Activated CD4-positive, alpha-beta T cell treated with anti-CD3 and anti-CD28 coated beads for 4 hours (primary cell): ENCODE results near the gene UFSP2.
"Not testable (repeated sequence)": the region's sequence is repeated elsewhere in the genome, so short reads cannot be mapped to it uniquely, and the experiment has no call there.

Experiments used
- DNase-seq, 2 donors: peaks; one replicate each; pipeline ENCODE4 v3.0.0-alpha.2; 2020

UFSP2 gene

GRCh38 chr4:185381288-185382196, 44.2 kb downstream of the UFSP2 start:
- DNase-seq, result no peak

GRCh38 chr4:185380320-185380719, 45.4 kb downstream of the UFSP2 start:
- no peak for DNase-seq

- DNase-seq, result no peak
Observed at GRCh38 chr4:185379326-185380295, 46.2 kb downstream of the UFSP2 start.

- no peak for DNase-seq
Observed at GRCh38 chr4:185378264-185378663, 47.5 kb downstream of the UFSP2 start.

GRCh38 chr4:185374573-185374972, 51.2 kb downstream of the UFSP2 start:
- no peak for DNase-seq

- DNase-seq, result no peak
Observed at GRCh38 chr4:185374027-185374426, 51.7 kb downstream of the UFSP2 start.

DNA sequence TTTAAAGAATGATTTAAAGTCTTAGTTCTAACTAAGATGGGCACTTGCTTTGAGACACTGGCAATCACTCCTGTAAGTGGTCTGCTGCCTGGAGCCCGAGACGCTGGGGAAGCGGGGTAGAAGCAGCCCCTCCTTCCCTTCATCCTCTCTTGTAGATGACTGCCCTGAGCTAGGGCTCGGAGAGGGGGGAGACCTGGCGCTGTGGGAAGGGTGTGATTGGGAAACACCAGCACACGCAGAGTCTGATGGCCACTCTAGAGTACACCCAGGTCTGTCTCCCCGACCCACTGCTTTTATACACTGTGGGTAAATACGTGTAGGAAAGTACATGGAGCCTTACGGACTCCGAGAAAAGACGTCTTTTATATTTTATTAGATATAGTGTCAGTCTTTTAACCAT, 54.1 kb downstream of the UFSP2 start:
- DNase-seq, result no peak

DNA sequence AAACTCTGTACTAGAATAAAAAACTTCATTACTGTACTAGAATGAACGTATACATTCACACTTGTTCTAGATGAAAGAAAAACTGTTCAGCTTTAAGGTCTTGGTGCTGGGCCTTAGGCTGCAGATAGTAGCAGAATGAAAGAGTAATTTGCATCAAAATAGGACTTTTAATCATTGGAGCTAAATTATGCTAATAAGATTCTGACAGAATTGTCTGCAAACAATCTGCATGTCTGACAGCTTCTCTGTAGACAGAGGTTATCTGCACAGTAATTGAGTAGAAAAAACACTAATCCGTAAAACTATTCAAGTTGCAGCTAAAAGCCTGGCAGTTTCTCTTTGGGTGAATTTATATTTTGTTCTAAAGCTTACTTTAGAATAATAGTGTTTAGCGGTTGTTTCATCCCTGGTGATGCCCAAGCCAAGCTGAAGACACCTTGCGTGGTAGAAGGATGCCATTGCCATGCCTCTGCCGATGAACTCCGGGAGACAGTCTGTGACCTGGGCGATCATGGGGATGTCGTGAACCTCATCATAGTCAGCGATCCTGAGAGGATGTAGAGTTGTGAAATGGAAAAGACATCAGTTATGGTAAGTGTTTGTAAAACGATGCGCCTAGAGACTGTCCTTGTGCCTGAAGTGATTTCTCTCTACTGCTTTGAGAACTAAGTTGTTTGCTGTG, 55.4 kb downstream of the UFSP2 start:
- no peak for DNase-seq

GRCh38 chr4:185369731-185370130, 56.0 kb downstream of the UFSP2 start:
- no peak for DNase-seq

DNA sequence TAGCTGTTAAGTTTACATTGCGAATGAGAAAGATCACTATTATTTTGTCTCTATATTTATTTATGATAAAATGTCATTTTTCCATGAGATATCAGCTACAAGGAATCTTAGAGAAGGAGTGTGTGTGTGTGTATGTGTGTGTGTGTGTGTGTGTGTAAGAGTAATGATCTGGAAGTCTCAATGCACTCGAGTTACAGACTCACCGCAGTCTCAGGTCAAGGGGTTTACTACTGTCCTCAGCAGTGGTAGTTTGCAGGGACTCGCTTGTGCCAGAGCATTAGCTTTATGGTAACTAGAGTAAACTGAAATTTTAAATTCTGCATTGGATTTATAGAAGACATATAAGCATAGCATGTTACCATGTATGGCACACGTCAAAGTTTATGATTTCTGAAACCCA, 60.9 kb downstream of the UFSP2 start:
- DNase-seq, result no peak

- no peak for DNase-seq
Observed at GRCh38 chr4:185363251-185363650, 62.5 kb downstream of the UFSP2 start.

DNA sequence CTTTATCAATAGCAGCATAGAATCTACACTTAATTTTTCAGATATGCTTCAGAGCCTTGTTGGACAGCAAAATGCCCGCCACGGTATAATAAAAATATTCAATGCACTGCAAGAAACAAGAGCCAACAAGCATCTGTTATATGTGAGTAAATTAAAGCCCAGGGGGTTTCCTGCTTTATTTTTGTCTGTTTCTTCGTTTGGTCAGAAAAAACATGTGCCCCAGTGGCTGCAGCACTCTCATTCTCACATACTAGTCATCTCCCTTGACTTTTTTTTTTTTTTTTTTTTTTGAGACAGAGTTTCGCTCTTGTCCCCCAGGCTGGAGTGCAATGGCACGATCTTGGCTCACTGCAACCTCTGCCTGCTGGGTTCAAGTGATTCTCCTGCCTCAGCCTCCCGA, 63.2 kb downstream of the UFSP2 start:
- not testable (repeated sequence) for DNase-seq

GRCh38 chr4:185361872-185362271, 63.9 kb downstream of the UFSP2 start:
- DNase-seq, result no peak

DNA sequence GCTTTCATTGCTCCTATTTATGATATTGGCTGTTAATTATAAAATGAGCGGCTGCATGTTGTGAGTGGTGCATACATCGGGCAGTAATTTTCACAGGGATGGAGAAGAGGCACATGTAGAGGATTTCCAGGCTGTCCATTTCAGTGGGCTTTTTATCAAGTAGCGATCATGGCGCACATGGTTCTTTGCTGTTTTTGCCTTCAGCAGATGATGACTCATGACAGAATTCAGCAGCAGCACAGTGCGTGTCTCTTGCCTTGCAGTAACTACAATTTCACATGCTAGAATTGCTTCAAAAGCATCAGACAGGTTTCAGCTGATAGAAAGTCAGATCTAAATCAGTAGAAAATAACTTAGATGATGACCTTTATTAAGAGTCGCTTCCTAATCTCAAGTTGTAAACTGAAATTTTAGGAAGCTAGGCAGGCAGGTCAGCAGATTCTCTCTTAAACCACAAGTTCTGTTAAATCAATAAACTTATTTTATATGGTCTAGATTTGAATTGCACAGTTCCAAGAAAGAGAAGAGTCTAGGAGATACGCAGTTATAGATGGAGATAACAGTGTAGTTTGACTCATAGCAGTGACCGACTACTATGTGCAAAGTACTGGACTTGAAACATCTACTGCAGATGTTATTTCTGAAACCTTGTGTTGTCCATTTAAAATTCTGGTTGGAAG, 65.9 kb downstream of the UFSP2 start:
- no peak for DNase-seq

- no peak for DNase-seq
Observed at GRCh38 chr4:185358959-185359358, 66.8 kb downstream of the UFSP2 start.

GRCh38 chr4:185358514-185358913, 67.2 kb downstream of the UFSP2 start:
- DNase-seq, result no peak

GRCh38 chr4:185357733-185358440, 67.9 kb downstream of the UFSP2 start:
- DNase-seq, result no peak

GRCh38 chr4:185357211-185357610, 68.6 kb downstream of the UFSP2 start:
- DNase-seq, result no peak

DNA sequence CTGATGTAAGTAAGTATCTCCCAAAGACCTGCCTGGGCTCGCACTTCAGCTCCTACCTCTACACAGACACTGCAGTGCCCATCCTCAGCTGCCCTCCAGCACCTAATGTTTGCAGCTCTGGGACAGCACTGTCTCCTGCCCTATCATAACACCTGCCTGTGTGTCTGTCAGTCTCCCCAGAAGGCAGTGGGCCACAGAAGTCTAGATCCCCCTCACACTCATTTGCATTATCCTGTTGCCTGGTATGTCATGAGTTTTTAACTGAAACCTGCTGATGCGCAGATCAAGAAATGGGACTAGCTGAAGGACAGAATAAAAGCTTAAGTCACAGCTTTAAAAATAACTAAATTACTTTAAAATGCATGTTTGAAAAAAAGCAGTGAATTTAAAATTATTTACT, 73.0 kb downstream of the UFSP2 start:
- no peak for DNase-seq

DNA sequence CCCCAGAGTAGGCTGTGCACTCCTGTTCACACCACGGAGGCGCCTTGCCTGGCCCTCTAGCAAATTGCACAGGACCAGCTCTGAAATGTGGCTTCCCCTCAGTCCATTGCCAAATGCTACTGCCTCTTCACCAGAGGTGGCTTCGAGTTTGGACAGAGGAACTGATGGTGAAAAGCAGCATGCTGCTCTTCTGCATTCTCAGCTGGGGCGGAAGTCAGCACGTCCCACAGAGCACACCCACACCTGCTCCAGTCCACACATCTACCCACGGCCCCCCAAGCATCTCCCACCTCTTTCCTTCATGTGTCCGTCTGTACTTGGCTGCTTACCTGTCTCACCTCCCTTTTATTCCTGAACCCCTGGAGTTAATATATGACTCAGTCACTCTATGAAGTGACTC, 73.6 kb downstream of the UFSP2 start:
- DNase-seq, result no peak

GRCh38 chr4:185351691-185352090, 74.1 kb downstream of the UFSP2 start:
- no peak for DNase-seq
